Stimulated activated CD4-positive, alpha-beta T cell treated with anti-CD3 and anti-CD28 coated beads, Interleukin-1b, Interleukin-23, amount 100 ng/mL, for 48 hours (primary cell): Measurements from ENCODE around the gene KCNAB3.
A peak's percentile ranks its signal among the peaks of the same experiment; 100 is the strongest.
"Not testable (repeated sequence)": the region's sequence is repeated elsewhere in the genome, so short reads cannot be mapped to it uniquely, and the experiment has no call there.

Source experiments
- DNase-seq: peaks from one replicate; pipeline ENCODE4 v3.0.0-alpha.2; 2020

KCNAB3 gene

GRCh38 chr17:7929158-7930023 lies at the start of gene KCNAB3:
KCNAB3 (minus strand) TSS chr17:7929856; CDS start chr17:7929435, 421 bp downstream.
- DNase-seq: peak; percentile 59

DNA sequence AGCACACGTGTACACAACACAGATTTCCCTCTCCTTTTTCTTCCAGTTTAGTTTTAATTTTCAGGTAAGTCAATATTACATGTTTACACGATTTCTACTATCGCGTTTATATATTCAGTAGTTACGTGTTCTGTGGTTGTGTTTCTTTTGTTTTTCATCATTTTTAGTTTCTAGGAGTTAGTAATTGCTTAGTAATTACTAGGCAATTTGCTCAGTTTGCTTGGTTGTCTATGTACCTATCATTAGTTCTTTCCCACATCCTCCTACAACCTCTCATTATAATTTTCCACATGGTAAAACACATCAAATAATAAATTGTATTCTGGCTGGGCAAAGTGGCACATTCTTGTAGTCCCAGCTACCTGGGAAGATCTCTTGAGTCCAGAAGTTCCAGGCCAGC lies 48.1 kb upstream of the KCNAB3 start:
- no peak for DNase-seq

GRCh38 chr17:7977039-7977438 lies 47.4 kb upstream of the KCNAB3 start:
- DNase-seq: no peak

GRCh38 chr17:7974638-7975131 lies 45.0 kb upstream of the KCNAB3 start:
- DNase-seq: no peak

GRCh38 chr17:7972131-7972785 lies 42.6 kb upstream of the KCNAB3 start:
- DNase-seq: no peak

DNA sequence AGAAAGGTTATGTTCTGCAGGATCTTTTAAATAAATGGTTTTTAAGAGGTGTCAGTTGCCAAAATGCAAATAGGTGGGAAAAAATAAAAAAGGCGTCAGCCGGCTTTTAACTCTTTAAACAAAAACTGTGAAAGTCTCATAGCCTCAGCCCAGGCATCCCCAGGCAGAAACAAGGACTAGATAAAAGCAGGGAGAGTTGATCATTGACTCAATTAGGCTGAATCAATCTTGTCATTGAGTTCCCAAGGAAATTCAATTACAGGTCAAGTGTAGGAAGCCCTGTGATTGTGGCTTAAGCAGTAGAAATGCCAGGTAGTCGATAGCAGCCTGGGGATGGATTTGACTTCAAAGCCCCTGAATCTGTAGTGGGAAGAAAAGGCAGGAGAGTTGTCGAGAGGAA lies 42.0 kb upstream of the KCNAB3 start:
- DNase-seq: no peak

DNA sequence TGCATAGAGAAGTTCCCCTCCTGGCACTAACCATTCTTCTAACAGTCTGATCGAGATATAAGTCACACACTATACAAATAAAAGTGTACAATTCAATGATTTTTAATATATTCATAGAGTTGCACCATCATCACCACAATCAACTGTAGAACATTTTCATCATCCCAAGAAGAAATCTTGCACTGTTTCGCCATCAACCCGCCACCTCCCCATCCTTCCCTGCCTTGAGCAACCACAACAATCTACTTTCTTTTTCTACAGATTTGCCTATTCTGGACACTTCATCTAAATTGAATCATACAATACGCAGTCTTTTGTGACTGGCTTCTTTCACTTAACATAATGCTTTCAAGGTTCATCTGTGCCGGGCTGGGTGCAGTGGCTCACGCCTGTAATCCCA lies 39.8 kb upstream of the KCNAB3 start:
- no peak for DNase-seq

- no peak for DNase-seq
Observed at GRCh38 chr17:7967751-7968150, 38.1 kb upstream of the KCNAB3 start.

DNA sequence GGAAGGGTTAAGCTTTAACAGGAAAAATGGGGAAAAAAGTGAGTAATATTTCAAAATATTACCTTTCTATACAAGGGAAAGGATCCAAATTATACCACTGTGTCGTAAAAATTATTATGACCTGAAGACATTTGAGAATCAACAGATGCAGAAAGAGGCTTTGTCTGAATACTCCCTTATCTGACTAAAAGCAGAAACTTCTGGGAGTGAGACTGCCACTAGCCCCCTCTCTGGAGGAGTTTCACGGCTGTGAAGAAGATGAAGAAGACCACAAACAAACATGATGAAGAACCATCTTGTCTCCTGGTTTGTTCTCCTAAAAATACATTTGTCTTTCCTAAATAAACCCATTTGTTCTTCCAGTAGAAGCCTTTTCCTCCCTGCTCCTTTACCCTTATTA lies 31.8 kb upstream of the KCNAB3 start:
- no peak for DNase-seq

DNA sequence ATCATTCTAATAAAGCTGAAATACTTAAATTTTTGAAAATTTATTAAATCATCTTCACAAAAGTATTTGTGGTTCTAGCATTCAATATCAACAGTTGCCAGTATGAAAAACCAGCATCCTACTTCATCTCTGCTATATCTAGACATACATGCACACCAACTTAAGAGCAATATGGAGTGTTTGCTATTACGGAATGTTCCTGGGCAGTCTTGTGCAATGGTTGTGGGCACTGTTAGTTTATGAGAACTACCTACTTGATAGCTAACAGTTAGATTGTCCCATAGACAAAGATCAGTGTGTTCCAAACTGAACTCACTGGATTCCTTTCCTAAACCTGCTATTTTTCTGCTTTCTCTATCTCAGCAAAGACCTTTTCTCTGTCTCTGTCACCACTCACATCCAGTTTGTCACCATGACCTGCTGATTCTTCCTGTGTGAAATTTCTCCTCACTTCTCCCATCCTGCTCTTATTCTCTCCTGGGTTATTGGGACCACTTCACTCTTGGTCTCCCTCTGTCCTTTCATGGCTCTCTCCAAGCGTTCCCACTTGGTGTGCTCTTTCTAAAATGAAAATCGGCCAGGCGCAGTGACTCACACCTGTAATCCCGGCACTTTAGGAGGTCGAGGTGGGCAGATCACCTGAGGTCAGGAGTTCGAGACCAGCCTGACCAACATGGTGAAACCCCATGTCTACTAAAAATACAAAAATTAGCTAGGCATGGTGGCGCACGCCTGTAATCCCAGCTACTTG lies 30.0 kb upstream of the KCNAB3 start:
- no peak for DNase-seq

GRCh38 chr17:7956228-7956965 lies 26.7 kb upstream of the KCNAB3 start:
- DNase-seq: no peak

DNA sequence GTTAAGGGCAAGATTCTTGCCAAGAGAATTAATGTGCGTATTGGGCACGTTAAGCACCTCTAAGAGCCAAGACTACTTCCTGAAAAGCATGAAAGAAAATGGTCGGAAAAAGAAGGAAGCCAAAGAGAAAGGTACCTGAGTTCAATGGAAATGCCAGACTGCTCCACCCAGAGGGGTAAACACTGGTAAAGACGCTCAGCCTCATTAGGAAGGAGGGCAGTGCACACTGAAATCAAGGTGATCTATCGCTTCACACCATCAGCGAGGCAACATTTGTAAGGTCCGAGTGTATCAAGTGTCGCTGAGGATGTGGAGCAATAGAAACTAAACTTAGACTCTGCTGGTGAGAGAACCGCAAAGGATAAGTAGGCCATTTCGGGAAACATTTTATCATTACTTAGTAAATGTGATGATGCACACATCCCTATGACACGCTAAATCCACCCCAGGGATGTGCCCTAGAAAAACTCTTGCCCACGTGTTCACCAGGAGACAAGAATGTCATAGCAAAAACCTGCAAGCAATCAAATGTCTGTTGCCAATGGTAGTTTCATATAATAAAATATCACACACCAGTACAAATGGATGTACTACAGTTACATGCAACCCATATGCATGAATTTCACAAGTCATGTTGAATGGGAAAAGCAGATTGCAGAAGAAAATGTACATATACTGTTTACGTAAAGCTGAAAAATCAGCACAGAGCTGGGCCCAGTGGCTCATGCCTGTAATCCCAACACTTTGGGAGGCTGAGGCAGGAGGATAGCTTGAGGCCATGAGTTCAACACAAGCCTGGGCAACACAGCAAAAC lies 26.0 kb upstream of the KCNAB3 start:
- no peak for DNase-seq

GRCh38 chr17:7953266-7953665 lies 23.6 kb upstream of the KCNAB3 start:
- not testable (repeated sequence) for DNase-seq

GRCh38 chr17:7951143-7951792 lies 21.6 kb upstream of the KCNAB3 start:
- DNase-seq: peak; percentile 51

GRCh38 chr17:7950578-7950977 lies 20.9 kb upstream of the KCNAB3 start:
- DNase-seq: no peak

- no peak for DNase-seq
Observed at GRCh38 chr17:7947651-7948050, 18.0 kb upstream of the KCNAB3 start.

- no peak for DNase-seq
Observed at GRCh38 chr17:7946441-7946840, 16.8 kb upstream of the KCNAB3 start.

DNA sequence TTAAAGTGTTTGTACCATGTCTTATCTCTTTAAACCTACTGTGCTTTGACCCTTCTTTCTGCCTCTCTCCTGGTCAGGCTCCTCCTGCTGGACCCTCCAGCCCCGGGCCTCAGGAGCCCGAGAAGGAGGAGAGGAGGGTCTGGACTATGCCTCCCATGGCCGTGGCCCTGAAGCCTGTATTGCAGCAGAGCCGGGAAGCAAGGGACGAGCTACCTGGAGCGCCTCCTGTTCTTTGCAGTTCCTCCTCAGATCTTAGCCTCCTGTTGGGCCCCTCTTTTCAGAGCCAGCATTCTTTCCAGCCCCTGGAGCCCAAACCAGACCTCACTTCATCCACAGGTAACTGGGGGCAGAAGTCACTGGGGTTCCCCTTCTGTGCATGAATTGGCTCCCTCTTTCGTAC lies 16.0 kb upstream of the KCNAB3 start:
- DNase-seq: no peak

DNA sequence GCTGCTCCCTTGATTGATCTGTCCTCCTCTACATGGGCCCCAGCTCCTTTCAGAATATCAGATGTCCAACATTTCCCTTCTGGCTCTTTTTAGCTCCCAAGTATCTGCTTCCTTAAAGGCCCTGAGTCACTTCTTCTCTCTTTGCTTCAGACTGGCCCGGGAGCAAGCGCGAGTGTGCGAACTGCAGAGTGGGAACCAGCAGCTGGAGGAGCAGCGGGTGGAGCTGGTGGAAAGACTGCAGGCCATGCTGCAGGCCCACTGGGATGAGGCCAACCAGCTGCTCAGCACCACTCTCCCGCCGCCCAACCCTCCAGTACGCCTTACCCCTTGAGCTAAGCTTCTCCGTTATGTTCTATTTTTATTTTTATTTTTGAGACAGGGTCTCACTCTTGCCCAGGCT lies 14.7 kb upstream of the KCNAB3 start:
- no peak for DNase-seq

DNA sequence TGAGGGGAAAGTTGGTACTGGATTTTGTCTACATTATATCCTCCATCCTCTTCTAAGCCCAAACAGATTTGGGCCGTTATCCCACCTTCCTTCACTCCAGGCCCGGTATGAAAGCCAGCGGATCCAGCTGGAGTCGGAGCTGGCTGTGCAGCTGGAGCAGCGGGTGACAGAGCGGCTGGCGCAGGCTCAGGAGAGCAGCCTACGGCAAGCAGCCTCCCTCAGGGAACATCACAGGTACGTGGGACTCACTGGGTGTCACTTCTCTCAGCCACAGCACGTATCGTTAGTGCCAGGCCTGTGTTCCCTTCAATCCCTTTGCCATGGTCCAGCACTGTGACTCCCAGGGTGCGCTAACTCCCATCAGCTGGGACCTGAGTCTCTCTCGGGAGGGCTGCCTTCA lies 13.6 kb upstream of the KCNAB3 start:
- no peak for DNase-seq

- DNase-seq: no peak
Observed at GRCh38 chr17:7940743-7941142, 11.1 kb upstream of the KCNAB3 start.
